Coronary artery (tissue), 2 donors: Measurements from ENCODE around the gene ZBTB12.

Experiments used
- DNase-seq: peaks from one replicate; pipeline ENCODE4 v3.0.0-alpha.2; 2017; ENCODE audit warnings: low spot score
- H3K27ac ChIP-seq, 2 donors: fragments of 200-600 bp; sonication (generic); one replicate each; pipeline ENCODE4 v1.5.1; 2016 to 2019
- H3K4me3 ChIP-seq: fragments of 200-600 bp; sonication (generic); 2 replicates; pipeline ENCODE4 v1.5.1; 2016; ENCODE audit warnings: mild to moderate bottlenecking, moderate library complexity
- TF ChIP-seq, protein P1 (sequence below): fragments of 200-600 bp; sonication (generic); IDR thresholded peaks from one replicate; pipeline ENCODE4 v1.5.1; 2019; ENCODE audit warnings: antibody characterized with exemption

The ZBTB12 gene

GRCh38 chr6:31878726-31879125, 23.2 kb downstream of the ZBTB12 start, which contains the start of gene SLC44A4:
Gene SLC44A4, minus strand, starts transcription at chr6:31878997. Its CDS starts 17 bp downstream, at chr6:31878980.
- DNase-seq, result no peak
- no peak within 1 kb of the TSS for H3K4me3 ChIP-seq
- TF ChIP-seq, protein P1, sequence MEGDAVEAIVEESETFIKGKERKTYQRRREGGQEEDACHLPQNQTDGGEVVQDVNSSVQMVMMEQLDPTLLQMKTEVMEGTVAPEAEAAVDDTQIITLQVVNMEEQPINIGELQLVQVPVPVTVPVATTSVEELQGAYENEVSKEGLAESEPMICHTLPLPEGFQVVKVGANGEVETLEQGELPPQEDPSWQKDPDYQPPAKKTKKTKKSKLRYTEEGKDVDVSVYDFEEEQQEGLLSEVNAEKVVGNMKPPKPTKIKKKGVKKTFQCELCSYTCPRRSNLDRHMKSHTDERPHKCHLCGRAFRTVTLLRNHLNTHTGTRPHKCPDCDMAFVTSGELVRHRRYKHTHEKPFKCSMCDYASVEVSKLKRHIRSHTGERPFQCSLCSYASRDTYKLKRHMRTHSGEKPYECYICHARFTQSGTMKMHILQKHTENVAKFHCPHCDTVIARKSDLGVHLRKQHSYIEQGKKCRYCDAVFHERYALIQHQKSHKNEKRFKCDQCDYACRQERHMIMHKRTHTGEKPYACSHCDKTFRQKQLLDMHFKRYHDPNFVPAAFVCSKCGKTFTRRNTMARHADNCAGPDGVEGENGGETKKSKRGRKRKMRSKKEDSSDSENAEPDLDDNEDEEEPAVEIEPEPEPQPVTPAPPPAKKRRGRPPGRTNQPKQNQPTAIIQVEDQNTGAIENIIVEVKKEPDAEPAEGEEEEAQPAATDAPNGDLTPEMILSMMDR, result no peak
- H3K27ac ChIP-seq, result no peak within 1 kb of the TSS

DNA sequence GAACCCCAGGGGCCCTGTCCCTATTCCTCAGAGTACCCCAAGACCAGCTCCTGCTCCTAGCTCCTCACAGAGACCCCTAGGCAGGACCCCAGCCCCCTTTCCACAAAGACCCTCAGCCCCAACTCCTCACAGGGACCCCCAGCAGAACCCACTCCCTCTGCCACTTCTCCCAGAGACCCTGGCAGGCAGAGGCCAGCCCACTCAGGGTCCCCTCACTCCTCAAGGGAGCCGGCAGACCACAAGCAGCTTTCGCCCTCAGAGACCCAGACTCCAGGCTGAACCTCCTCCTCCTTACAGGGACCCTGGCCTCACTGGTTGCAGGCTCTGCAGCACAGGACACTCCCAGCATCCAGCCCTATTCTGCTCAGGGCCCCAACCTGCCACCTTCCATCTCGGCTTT, 23.7 kb downstream of the ZBTB12 start:
- DNase-seq, result no peak
- Histone ChIP-seq H3K4me3 (no peak overlapping the region), H3K27ac (no peak overlapping the region)
- TF ChIP-seq, protein P1, result no peak

DNA sequence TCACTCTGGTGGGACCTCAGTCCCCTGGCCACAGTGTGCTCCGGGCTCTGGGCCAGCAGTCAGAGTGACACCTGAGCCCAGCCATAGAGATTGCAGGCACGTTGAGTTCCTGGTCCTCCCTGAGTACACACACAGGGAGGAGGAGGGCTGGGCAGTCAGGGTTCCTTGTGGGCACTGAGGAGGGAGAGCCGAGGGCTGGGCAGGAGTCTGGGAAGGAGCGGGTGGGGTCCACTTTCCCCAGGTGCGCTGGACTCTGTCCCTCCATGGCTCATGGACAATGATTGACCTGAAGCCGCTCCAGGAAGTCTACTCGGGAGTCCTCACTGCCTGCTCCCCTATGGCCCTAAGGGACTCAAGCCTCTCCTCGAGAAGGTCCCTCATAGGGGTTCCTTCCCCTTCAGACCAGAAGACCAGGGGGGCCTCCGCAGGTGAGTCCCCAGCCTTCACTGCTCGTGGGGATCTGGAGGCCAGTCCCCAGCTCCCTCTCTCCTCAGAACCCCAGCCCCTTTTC, 24.2 kb downstream of the ZBTB12 start:
- Histone ChIP-seq H3K4me3 (no peak overlapping the region), H3K27ac (no peak overlapping the region)
- DNase-seq, result no peak
- TF ChIP-seq, protein P1, result no peak

- TF ChIP-seq, protein P1, result no peak
- H3K4me3 ChIP-seq, result no peak overlapping the region
- DNase-seq, result no peak
- H3K27ac ChIP-seq, result no peak overlapping the region
Measured at GRCh38 chr6:31877125-31877650, 24.7 kb downstream of the ZBTB12 start.

DNA sequence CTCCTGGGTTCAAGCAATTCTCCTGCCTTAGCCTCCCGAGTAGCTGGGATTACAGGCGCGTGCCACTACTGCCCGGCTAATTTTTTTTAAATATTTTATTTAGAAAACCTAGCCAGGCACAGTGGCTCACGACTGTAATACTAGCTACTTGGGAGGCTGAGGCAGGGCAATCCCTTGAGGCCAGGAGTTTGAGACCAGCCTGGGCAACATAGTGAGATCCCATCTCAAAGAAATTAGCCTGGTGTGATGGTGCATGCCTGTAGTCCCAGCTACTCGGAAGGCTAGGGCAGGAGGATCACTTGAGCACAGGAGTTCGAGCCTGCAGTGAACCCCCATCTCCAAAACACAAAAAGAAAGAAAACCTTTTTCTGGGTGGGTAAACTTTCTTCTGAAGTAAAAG, 25.5 kb downstream of the ZBTB12 start:
- TF ChIP-seq, protein P1, result no peak
- Histone ChIP-seq H3K27ac (no peak overlapping the region), H3K4me3 (no peak overlapping the region)
- no peak for DNase-seq

GRCh38 chr6:31875877-31876276, 26.0 kb downstream of the ZBTB12 start:
- DNase-seq, result no peak
- H3K27ac ChIP-seq, result no peak overlapping the region
- H3K4me3 ChIP-seq, result no peak overlapping the region
- TF ChIP-seq, protein P1, result no peak

DNA sequence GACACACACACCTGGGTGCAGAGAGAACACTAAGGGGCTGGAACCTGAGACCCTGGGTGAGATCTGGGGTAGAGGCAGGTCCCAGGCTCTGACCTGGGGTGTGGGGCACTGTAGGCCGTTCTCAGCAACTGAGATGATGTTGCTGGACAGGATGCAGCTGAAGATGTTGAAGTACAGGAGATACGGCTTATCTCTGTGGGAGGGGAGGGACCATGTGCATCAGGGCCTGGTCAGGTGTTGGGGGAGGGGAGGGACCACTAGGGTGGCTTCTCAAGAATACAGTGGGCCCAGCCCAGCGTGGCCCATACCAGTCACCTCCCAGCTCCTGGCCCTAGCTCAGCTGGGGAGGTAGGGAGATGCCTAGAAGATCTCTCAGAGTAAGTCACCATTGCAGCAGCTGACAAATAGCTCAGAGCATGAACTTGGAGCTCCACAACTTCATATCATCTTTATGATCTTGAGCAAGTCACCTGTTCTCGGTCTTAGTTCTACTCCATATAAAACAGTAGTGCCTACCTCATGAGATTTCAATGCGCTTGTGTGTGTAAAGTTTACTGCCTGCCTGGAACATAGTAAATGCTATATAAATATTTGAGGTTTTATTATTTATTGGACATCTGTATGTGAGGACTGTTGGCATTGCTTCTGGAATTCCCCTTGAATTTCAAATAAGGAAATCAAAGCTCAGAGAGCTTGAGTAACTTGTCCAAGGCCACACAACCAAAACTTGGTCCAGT, 26.9 kb downstream of the ZBTB12 start:
- H3K27ac ChIP-seq, result no peak overlapping the region
- TF ChIP-seq, protein P1, result no peak
- H3K4me3 ChIP-seq, result no peak overlapping the region
- DNase-seq, result no peak
